HG03045 (cell line): Measurements from ENCODE around the gene GBGT1.

Experiments used
- ATAC-seq: cut with Tn5 transposase; IDR thresholded peaks from one replicate; pipeline ENCODE4 v1.9.1; 2021; ENCODE audit warnings: mild to moderate bottlenecking, moderate library complexity; ENCODE audit not compliant: unreplicated experiment

Gene GBGT1

GRCh38 chr9:133117271-133118178 lies 46.2 kb downstream of the GBGT1 start:
- no peak for ATAC-seq

GRCh38 chr9:133116346-133117231 lies 47.1 kb downstream of the GBGT1 start:
- ATAC-seq, result no peak

- peak; percentile 65 for ATAC-seq
Observed at GRCh38 chr9:133115604-133116345, 47.9 kb downstream of the GBGT1 start.

GRCh38 chr9:133114886-133115603 lies 48.7 kb downstream of the GBGT1 start:
- no peak for ATAC-seq

GRCh38 chr9:133113949-133114885 lies 49.5 kb downstream of the GBGT1 start:
- no peak for ATAC-seq

- no peak for ATAC-seq
Observed at GRCh38 chr9:133113163-133113948, 50.4 kb downstream of the GBGT1 start.

- no peak for ATAC-seq
Observed at GRCh38 chr9:133112663-133113026, 51.1 kb downstream of the GBGT1 start.

- no peak for ATAC-seq
Observed at GRCh38 chr9:133111808-133112662, 51.7 kb downstream of the GBGT1 start.

GRCh38 chr9:133109931-133110650 lies 53.6 kb downstream of the GBGT1 start:
- no peak for ATAC-seq

GRCh38 chr9:133108794-133109641 lies 54.7 kb downstream of the GBGT1 start:
- ATAC-seq, result no peak

GRCh38 chr9:133107961-133108793 lies 55.5 kb downstream of the GBGT1 start:
- no peak for ATAC-seq

- no peak for ATAC-seq
Observed at GRCh38 chr9:133107245-133107722, 56.4 kb downstream of the GBGT1 start.

GRCh38 chr9:133106511-133107244 lies 57.0 kb downstream of the GBGT1 start:
- no peak for ATAC-seq

- no peak for ATAC-seq
Observed at GRCh38 chr9:133105461-133105770, 58.3 kb downstream of the GBGT1 start.
